Ishikawa (cell line): ENCODE data around the gene WEE2.

Experiments
- CEBPB ChIP-seq: IDR thresholded peaks from 2 replicates; pipeline ENCODE4 v1.6.1; 2012
- CREB1 ChIP-seq: IDR thresholded peaks from 2 replicates; pipeline ENCODE4 v1.6.1; 2012; ENCODE audit warnings: low read depth
- EGR1 ChIP-seq: IDR thresholded peaks from 2 replicates; pipeline ENCODE4 v1.6.1; 2012
- EP300 ChIP-seq: IDR thresholded peaks from 2 replicates; pipeline ENCODE4 v1.6.1; 2012; ENCODE audit warnings: borderline replicate concordance
- FOXM1 ChIP-seq: IDR thresholded peaks from 2 replicates; pipeline ENCODE4 v1.6.1; 2012; ENCODE audit warnings: low read depth, borderline replicate concordance
- MAX ChIP-seq: IDR thresholded peaks from 2 replicates; pipeline ENCODE4 v1.6.1; 2012
- NFIC ChIP-seq: IDR thresholded peaks from 2 replicates; pipeline ENCODE4 v1.6.1; 2012
- RAD21 ChIP-seq: IDR thresholded peaks from 2 replicates; pipeline ENCODE4 v1.6.1; 2012; ENCODE audit warnings: low read depth
- REST ChIP-seq: IDR thresholded peaks from 2 replicates; pipeline ENCODE4 v1.6.1; 2012; ENCODE audit warnings: low read depth, mild to moderate bottlenecking
- TAF1 ChIP-seq: IDR thresholded peaks from 2 replicates; pipeline ENCODE4 v1.6.1; 2012; ENCODE audit warnings: low read depth, mild to moderate bottlenecking
- TCF12 ChIP-seq: IDR thresholded peaks from 2 replicates; pipeline ENCODE4 v1.6.1; 2012; ENCODE audit warnings: low read depth
- TEAD4 ChIP-seq: IDR thresholded peaks from 2 replicates; pipeline ENCODE4 v1.6.1; 2012
- USF1 ChIP-seq: IDR thresholded peaks from 2 replicates; pipeline ENCODE4 v1.6.1; 2012
- YY1 ChIP-seq: IDR thresholded peaks from 2 replicates; pipeline ENCODE4 v1.6.1; 2012; ENCODE audit warnings: low read depth
- ZBTB7A ChIP-seq: IDR thresholded peaks from 2 replicates; pipeline ENCODE4 v1.6.1; 2012; ENCODE audit warnings: low read depth

The WEE2 gene

GRCh38 chr7:141715794-141716689, 7.9 kb downstream of the WEE2 start:
- TF ChIP-seq TAF1 (no peak), REST (peak; percentile 78), EP300 (no peak)

GRCh38 chr7:141717450-141717849, 9.3 kb downstream of the WEE2 start:
- TF ChIP-seq NFIC (no peak), USF1 (no peak), EGR1 (no peak), TAF1 (no peak), FOXM1 (no peak), MAX (no peak), CREB1 (no peak), REST (no peak), ZBTB7A (no peak)

GRCh38 chr7:141722529-141722928, 14.4 kb downstream of the WEE2 start:
- TF ChIP-seq MAX, result no peak
- TF ChIP-seq RAD21, result no peak
- no peak for TF ChIP-seq NFIC
- no peak for TF ChIP-seq USF1
- no peak for TF ChIP-seq EGR1
- TF ChIP-seq FOXM1, result no peak
- TF ChIP-seq TAF1, result no peak
- TF ChIP-seq CEBPB, result no peak
- no peak for TF ChIP-seq TEAD4
- no peak for TF ChIP-seq EP300
- no peak for TF ChIP-seq TCF12
- no peak for TF ChIP-seq CREB1
- no peak for TF ChIP-seq YY1
- no peak for TF ChIP-seq ZBTB7A
- no peak for TF ChIP-seq REST

- no peak for TF ChIP-seq USF1
- TF ChIP-seq FOXM1, result no peak
- TF ChIP-seq CEBPB, result no peak
- TF ChIP-seq TCF12, result no peak
- TF ChIP-seq RAD21, result no peak
- no peak for TF ChIP-seq ZBTB7A
- no peak for TF ChIP-seq TAF1
- TF ChIP-seq YY1, result no peak
- no peak for TF ChIP-seq TEAD4
Measured at GRCh38 chr7:141729020-141729419, 20.9 kb downstream of the WEE2 start.
